CD4-positive, alpha-beta T cell treated with Interleukin-6 at 100 ng/mL for 8 hours (primary cell): Measurements from ENCODE around the gene MDM4.

Experiments used
- DNase-seq: peaks from one replicate; pipeline ENCODE4 v3.0.0-alpha.2; 2020; ENCODE audit warnings: mixed read lengths, low spot score

The MDM4 gene

GRCh38 chr1:204578867-204579664 lies 62.9 kb downstream of the MDM4 start:
- peak; percentile 11 for DNase-seq

- no peak for DNase-seq
These were observed 63.5 kb downstream of the MDM4 start for GRCh38 chr1:204579681-204580080.

- DNase-seq: no peak
These were observed 64.7 kb downstream of the MDM4 start for GRCh38 chr1:204580862-204581261.

GRCh38 chr1:204581759-204582158 lies 65.6 kb downstream of the MDM4 start:
- DNase-seq: no peak

- DNase-seq: no peak
These were observed 67.9 kb downstream of the MDM4 start for GRCh38 chr1:204583909-204584632.

DNA sequence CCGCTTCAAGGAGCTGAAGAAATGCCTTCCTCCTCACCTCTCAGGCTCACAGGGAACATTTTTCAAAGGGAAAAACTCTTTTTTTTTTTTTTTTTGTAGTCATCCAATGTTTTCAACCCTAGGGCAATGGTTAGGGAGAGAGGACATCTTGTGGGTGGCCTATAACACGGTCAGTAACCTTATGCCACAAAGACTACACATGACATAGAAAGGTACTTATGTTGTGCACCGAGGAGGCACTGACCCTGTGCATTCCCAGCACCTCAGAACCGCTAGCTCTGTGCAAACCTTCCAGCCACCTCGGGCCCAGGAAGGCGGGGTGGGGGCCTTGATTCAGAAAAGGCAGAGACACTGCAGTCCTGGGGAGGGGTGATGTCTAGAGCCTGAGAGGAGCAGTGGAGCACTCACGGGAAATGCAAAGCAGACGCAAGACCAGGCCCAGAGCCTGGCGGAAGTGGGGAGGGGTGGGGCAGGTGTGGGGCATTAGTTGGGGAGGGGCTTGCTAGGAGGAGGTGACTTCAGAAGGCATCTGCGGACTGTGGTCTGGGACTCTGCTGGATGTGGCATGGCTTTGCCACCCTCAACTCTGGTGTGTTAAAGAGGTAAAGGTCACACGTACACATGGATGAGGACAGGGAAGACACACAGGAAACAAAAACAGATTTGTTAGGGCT lies 68.6 kb downstream of the MDM4 start:
- DNase-seq: peak; percentile 35

GRCh38 chr1:204587621-204588020 lies 71.4 kb downstream of the MDM4 start:
- no peak for DNase-seq

DNA sequence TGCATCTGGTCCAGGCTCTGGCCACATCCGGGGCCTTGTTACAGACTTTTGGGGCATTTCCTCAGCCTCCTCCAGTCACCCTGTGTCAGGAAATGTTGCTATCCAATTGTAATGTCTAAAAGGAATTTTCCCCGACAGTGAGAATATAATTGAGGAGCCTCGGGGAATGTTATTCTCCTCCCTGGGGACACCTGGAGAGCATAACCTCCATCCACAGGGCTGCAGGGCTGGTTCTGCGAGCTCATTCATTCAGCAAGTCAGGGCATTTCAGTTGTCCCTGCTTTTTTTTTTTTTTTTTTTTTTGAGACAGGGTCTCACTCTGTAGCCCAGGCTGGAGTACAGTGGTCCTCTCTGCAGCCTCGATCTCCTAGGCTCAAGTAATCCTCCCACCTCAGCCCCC lies 72.6 kb downstream of the MDM4 start:
- no peak for DNase-seq

GRCh38 chr1:204589409-204590038 lies 73.3 kb downstream of the MDM4 start:
- no peak for DNase-seq

DNA sequence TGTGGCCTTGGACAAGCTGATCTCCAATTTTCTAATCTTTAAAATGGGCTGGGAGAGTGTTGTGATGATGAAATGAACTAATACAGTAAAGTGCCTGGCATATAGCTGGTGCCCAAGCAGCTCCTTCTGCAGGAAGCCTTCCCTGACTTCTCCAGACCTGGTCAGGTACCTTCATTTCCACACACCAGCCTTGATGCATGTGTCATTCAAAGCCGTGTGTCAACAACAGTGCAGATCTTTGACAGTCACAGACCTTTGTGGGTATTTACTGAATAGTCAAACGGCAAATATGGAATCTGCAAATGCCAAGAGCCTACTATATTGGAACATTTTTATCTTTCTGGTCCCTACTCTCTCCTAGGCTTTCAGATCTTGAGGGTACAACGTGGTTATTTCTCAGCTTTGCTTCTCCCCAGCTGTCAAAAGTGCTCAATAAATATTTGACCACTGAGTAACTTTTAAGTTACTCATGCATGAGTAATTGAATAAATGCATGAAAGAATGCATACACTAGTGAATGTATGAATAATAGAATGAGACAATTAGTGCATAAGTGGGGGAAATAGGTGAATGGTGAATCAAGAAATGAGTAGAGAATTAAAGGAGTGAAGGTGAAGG lies 75.4 kb downstream of the MDM4 start:
- DNase-seq: no peak

DNA sequence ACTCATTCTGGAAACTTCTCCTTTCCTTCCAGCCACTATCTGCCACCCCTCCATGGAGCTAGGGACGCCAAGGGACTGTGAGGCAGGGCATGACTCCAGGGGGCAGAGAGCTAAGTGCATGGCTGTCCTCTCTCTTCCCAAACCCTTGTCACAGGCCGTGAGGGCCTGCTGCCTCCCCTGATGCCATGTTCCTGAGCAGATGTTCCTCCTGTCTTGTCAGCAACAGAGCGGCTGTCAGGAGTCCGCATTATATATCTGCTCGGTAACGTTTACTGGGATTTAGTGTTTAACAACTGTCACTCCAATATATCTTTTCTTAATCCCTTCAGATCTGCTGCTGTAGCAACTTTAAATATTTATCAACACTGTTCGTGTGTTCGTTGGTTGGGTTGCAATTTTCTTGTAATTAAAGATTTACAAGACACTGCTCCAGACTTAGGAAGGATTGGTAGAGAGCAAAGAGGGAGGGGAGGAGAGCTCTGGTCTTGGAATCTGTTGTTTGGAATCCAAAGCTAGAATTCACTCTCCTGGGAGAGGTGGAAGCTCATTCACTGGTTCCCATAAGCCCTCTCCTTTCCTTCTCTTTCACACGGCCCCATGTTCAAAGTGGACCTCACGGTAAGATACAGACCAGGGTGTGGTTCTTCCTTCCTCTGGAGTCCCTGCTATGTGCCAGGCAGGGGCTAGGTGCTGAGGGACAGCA lies 76.2 kb downstream of the MDM4 start:
- DNase-seq: no peak

- DNase-seq: no peak
These were observed 82.2 kb downstream of the MDM4 start for GRCh38 chr1:204598319-204598969.

DNA sequence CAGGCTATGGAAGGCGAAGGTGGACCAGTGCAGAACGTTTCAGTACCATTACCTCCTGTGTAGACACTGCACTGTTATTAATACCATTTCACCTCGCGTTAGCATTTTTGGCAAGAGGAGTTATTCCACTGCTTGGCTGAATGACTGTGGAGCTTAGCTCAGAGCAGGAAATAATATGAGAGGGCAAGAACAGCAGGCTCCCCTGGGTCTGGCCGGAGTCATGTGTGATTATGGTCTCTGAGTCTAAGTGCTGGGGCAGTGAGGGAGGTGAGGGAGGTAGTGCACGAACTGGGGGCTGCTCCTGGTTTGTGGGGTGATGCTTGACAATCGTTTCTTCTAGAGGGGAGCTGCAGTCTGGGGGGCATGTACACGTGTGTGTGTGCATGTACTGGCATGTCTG lies 82.9 kb downstream of the MDM4 start:
- DNase-seq: no peak

DNA sequence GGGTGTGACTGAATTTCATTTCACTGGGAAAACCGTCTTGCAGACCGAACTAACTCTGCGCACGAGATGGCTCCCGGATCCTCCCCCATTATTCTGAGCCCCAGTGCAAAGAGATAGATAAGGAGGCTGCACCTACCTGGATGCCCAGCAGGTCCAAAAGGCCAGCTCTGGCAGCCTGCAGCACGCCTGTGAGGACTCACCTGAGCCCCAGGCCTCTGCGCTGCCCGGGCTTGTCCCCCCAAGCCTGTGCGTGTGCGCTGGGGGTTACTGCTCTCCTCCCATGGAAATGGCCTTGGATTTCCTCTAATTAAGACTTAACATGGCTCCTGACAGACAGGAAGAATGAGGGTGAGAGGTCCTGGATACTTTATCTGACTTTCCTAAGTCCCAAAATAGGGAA lies 83.4 kb downstream of the MDM4 start:
- no peak for DNase-seq

- no peak for DNase-seq
These were observed 84.0 kb downstream of the MDM4 start for GRCh38 chr1:204600203-204600602.

DNA sequence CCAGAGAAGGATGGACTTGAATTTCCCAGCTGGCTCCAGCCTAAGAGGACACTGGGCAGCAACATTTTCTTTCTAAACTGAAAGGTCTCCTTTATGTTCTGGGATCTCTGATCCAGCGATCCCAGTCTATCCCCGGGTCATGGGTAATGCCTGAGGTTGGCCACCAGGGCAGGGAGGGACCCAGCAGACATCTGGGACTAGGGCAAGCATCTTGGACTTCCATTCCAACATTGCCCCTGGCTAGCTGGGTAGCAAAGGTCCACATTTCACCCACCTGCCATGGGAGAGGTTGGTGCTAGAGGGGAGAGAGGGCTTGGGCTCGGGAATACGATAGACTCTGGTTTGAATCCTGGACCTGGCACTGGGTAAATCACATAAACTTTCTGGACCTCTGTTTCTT lies 84.8 kb downstream of the MDM4 start:
- DNase-seq: no peak

DNA sequence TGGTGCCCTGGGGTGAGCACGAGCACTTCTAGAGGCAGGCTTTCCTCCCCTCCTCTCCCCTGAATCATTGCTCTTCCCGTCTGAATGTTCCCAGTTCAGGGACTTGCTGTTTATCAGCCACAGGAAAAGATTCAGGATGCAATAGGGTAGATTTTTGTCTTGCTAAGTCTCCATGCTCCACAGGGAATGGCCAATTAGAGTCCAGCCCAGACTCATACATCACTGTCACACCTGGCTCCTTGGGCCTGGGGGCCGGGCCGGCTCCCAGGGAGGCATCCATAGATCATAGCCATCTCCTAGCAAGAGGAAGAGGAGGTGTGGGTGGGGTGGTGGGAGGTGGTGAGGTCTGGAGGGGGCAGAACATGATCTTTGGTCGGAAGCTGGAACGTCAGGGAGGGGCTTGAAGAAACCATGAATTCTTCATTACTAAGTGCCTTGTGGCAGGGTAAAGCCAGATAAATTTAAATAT lies 85.9 kb downstream of the MDM4 start:
- DNase-seq: no peak

- no peak for DNase-seq
These were observed 86.8 kb downstream of the MDM4 start for GRCh38 chr1:204602871-204603542.

GRCh38 chr1:204605791-204606190 lies 89.6 kb downstream of the MDM4 start:
- no peak for DNase-seq
